IPS-NIHi7 (cell line): ENCODE measurements around the gene LAMA1.

ENCODE experiments used
- DNase-seq: peaks from one replicate; pipeline ENCODE4 v3.0.0; 2012; ENCODE audit warnings: mixed read lengths; ENCODE audit errors: extremely low spot score

Gene LAMA1

DNA sequence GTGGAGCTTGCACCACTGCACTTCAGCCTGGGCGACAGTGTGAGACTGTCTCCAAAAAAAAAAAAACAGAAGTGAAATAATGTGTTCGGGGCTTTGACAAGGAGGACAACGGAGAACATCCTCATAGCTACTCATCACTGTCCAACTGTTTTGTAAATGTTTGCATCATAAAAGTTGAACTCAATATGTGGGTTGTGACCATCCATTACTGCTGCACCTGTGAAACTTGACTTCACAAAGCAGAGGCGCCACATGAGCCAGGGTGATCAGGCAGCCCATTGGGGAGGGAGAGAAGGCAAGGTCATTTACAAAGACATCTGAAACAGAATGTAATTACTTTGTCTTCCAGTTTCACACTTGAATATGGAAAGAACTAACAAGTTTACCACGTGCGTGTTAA lies 61.6 kb downstream of the LAMA1 start:
- DNase-seq = no peak

DNA sequence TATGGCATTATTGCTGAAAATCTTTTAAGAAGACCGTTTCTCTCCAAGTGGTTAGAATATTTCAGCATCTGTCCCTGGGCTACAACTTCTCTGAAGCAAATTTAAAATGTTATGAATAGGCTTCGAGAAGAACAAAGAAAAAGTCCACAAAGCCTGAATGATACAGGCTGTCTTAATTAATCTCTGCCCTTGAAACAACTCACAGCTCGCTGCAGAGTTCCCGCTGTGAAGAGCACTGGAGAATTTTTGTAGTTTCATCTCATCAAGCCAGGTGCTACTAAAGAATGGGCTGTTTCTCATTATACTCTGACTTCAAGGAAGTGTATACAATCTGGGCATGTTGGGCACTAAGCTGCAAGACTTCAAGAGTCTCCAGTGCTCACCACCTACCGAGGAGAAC lies 67.6 kb downstream of the LAMA1 start:
- DNase-seq = no peak

DNA sequence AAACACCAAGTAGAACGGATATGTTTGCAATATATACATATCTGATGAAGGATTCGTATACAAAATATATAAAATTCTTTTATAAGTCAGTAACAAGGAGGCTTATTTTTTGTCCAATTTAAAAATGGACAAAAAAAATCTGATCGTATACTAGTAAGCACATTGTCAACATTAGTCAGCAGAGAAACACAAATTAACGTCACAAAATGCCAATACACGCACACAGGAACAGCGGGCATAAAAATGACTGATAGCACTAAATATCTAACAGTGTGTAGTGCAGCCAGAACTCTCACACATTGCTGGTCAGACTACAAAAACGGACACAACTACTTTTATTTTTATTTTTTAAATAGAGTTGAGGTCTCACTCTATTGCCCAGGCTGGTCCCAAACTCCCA lies 69.5 kb downstream of the LAMA1 start:
- no peak for DNase-seq

DNA sequence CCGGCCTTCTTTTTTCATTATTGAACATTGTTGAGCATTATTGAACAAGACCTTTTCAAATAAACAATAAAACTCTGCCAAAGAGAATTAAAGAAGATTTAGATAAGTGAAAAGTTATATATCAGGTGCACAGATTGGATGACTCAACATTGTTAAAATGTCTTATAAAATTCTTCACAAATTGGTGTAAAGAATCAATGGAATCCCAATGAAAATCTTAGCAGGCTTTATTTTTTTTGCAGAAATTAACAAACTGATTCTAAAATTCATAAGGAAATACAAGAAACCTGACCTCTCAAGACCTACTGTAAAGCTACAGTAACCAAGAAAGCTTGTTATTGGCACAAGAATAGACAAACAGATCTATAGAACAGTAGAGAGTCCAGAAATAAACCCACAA lies 70.3 kb downstream of the LAMA1 start:
- DNase-seq = no peak

DNA sequence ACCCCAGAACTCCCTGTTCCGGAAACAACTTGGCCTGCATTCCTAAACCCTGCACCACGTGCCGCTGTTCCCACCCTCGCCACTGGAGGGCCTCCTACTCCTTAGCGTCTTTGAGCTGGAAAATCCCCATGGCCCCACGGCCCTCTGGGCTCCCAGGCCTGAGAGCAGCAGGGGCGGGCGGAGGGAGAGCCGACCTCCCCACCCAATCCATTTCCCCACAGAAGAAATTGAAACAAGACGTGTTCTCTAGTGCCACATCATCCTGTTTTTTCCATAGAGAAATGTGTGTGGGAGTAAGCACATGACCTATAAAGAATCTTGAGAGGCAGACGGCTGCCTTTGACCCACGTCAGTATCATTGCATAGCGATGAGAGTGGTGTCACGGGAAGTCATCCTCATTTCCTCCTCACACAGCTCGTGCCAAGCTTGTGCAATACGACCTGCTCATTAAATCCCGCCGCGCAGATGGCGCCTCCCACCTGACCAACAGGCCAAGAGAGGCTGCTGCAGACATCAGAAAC lies 79.2 kb downstream of the LAMA1 start:
- DNase-seq = peak; percentile 78

DNA sequence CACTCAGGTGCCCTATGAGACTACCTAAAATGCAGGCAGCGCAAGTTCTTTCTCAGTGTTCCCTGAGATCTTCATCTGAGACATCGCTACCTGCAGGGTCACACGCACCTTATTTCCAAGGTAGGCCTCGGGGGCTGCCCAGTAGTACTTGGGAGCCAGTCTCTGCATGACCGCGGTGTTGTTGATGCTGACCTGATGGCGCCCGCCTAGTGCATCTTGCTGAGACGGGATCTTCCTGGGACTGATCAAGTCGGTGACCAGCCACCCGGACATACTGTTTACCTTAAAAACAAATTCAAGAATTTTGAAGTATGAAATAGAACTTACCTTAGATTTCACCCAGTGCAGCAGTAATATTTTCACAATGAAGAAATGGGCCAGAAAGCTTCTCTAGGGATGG lies 80.1 kb downstream of the LAMA1 start:
- no peak for DNase-seq

DNA sequence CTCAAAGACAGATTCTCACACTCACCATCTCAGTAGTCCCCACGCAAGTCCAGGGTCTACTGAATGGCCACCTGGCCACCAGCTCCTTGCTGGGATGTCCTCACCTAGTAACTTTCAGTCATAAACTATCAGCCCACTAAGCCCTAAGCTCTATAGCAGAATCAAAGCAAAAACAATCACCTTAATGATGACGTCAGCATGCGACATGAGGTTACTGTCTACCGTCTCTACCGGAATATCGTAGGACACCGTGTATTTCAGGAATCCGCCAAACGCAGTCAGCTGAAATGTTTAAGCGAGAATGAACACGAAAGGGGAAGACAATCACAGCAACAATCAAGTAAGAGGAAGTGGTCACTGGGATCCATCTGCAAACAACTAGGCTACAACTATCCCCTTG lies 81.8 kb downstream of the LAMA1 start:
- no peak for DNase-seq

DNA sequence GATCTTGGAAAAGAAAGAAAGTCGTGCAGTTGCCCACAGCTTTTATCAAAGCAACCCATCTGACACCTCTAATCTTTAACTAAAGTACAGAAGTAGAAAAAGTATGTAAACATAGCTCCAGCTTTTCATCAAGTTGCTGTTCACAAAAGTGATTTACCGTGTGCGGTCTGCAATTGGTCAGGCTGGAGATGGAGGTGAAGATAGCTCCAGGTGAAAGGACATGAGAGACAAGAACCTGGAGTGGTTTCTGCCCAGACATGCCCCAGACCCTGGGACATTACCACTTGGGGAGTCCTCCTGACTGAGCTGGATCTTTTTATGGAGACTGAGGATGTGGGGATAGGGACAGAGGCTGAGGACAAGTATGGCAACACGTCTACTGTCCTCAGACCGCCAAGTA lies 82.7 kb downstream of the LAMA1 start:
- DNase-seq = no peak

DNA sequence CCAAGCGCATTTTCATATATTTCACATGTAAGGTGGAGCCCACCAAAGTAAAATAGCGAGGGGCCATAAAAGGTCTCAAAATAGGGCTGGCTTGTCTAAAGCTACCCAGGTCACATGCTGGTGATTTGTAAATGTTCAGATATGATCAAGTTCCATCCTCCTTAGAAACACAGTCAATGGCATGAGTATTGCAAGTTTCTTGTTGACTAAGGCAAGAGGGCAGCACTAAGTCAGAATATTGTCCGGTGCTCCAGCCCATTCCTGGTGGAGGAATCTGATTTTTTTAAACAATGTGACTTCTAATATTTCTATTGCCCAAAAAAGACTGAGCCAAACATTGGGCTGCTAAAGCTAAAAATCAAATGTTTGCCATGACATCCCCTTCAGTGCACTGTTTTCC lies 85.1 kb downstream of the LAMA1 start:
- no peak for DNase-seq

DNA sequence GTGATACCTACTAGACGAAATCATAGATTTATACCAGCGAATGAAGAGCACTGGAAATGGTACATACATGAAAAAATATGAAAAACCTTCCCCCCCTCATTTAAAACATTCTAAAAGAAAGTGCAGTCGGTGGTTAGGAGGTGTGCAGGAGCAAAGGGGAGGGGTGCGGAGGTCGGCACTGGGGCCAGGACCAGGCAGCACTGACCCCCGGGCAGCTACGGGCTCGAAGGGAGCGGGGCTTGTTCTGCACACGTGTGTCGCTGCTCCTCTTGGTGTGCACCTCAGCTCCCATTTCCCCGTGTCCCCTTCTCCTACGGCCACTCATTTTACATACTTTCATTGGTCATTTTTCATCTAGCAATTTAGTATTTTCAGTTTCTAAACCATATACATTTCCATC lies 89.0 kb downstream of the LAMA1 start:
- DNase-seq = no peak

DNA sequence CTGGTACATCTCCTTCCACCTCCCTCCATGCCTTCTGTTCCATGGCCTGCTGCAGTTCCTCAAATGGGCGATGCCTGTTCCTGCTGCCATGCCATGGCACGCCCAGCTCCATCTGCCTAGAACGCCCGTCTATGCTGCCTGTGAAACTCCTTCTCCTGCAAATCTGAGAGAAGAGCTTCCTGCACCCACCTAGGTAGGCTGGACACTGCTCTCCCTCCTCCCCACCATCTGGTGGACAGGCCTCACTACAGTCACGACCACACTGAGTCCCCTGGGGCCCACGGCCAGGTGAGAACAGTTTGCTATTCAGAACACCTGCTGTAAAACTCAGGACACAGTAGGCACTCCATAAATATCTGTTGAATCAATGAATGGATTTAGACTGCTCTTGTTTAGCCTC lies 92.4 kb downstream of the LAMA1 start:
- no peak for DNase-seq

DNA sequence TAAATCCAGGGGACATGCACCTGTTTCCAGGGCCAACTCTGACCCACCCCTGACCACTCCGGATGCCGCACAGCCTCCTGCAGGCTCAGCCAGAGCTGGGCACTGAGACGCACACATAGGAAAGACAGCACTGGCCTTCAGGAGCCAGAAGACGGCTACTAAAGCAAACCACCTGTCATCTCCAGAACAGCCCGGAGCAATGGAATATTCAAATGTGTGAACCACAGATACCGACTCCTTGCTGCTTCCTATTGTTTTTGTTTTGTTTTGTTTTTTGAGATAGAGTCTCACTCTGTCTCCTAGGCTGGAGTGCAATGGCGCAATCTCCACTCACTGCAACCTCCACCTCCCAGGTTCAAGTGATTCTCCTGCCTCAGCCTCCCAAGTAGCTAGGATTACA lies 94.0 kb downstream of the LAMA1 start:
- no peak for DNase-seq

DNA sequence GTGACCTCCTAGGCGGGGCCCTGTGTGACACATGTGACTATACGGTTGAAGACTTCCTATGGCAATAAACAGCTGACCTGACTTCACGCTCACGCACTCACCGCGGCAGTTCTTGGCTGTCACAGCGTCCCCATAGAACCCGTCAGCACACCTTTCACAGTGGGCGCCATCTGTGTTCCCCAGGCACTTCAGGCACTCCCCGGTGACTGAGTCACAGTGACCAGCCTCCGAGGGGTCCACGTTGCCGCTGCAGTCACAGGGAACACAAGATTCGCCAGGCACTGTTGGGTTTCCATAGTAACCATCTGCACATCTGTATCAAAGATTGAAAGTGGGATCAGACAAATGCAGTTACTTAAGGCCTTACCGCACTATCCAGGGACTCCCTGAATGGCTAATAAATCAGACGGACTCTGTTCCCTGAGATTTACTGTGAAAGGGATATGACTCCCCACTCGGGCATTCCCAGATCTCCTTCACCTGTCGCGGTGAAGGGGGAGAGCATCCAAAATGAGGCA lies 94.5 kb downstream of the LAMA1 start:
- no peak for DNase-seq

DNA sequence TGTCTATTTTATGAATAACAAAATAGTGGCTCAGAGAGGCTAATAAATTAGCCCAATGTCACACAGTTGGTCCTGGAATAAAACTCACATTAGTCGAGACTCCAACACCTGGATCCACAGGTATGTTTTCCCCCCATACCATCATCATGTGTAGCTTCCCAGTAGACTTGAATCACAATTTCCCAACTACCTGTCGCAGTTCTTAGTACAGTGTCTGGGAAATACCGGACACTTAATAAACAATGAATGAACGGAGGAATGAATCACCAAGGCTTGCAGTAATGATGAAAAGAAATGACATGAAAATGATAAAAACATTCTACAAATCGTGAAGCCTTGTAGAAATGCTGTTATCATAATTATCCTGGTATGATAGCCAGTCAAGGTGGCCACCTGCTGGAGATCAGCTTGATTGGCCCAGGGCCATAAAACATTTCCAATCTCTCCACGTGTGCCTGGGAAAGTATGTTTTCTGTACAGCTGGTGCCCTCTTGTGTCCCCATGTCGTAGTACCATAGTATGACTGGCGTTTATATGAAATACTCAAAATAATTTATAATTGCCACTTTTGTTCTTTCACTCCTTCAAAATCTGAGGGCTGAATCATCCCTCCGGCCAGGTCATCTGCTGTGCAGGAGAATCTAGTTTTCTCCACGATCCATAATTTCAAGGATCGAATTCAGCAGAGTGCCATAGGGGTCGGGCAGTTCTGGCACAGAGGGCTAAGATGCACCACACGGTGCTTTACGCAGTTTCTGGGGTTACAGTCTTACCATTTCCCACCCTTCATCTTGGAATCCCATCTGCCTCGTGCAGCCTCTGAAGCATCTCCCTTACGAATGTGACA lies 95.4 kb downstream of the LAMA1 start:
- DNase-seq = peak; percentile 31

DNA sequence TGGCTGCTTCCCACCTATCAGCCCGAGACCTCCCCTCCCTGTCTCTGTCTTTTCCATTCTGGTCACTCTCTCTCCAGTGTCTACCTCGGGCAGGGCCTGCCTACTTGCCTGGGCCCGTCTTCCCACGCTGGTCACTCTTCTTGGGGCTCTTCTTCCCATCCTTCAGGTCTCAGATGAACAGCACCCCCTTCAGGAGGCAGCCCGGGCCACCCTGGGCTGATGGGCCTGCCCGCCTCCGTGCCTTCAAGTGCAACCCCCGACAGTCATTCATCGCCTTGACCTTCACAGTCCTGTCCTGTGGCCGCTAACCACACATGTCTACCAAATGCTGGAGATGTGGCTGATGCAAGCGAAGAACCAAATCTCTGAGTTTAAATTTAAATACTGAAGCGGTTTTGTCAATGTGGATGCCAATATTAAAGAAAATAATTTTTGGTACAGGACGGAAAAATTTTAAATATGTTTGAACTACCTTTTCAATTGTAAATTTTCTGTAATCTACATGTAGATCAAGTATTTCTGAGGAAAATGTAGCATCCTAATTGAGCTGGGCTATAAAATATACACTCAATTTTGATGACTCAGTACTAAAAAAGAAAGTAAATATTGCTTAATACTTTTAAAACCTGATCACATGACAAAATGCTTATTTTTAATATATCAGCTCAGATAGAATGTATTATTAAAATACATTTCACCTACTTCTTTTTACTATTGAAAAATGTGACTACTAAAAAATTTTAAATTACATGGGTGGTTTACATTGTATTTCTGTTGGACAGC lies 96.4 kb downstream of the LAMA1 start:
- peak; percentile 51 for DNase-seq

DNA sequence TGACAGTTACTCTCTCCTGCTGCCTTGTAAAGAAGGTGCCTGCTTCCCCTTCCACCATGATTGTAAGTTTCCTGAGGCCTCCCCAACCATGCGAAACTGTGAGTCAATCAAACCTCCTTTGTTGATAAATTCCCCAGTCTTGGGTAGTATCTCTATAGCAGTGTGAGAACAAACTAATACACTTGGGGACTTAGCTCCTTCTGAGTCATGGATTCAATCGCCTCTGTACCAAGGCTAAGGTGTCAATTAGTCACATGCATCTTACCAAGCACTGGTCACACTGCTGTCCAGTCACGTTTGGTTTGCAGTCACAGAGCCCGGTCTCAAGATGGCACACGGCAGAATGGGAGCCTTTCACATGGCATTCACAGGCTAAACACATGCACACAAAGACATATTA lies 100.6 kb downstream of the LAMA1 start:
- no peak for DNase-seq

DNA sequence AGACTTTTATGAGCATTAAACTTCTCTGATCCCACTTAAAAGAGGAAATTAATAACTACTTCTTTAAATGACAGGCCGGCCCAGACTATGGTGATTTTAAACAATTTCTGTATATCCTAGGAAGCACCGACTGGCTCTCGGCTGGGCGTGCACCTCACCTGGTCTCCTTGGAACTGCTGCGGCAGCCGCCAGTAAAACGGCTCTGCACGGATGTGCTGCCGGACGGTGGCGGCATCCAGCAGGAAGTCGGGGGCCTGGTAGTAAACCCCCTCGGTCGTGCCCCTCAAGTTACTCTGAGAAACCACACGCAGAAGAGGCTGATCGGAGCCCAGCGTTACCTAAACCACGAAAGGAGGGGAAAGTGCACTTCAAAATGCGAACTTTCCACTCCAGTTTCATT lies 106.5 kb downstream of the LAMA1 start:
- DNase-seq = no peak

DNA sequence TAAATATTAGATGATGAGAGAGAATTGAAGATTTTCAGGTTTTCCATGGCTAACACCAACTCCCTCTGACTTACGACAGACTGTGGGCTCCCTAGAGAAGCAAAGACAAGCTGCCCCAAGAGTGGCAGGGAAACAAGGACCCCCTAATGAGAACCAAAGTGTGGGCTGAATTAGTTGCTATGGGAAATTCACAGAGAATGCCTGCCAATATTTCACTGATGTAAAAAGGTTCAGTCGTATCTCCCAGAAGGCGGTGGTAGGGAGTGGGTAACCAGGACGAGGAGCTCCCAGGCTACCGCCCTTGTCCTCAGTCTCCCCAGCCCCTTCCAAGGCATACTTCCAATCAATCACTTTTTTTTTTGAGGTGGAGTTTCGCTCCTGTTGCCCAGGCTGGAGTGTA lies 113.6 kb downstream of the LAMA1 start:
- no peak for DNase-seq

DNA sequence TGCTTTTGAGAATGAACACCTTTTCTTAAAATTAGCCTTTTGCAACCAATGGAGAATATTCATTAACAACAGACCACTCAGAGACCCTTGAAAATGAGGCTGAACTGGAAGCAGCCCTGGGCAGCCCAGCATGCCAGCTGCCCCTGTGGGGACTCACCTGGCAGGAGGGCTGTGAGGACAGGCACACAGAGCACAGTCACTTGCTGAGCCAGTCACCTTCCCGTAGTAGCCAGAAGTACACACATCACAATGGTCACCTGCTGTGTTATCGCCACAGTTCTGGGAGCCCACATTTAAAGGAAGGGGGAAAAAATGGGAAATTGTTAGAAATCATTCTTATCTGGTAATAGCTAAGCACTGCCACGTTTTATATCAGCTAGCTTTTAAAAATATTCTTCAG lies 115.5 kb downstream of the LAMA1 start:
- peak; percentile 43 for DNase-seq

DNA sequence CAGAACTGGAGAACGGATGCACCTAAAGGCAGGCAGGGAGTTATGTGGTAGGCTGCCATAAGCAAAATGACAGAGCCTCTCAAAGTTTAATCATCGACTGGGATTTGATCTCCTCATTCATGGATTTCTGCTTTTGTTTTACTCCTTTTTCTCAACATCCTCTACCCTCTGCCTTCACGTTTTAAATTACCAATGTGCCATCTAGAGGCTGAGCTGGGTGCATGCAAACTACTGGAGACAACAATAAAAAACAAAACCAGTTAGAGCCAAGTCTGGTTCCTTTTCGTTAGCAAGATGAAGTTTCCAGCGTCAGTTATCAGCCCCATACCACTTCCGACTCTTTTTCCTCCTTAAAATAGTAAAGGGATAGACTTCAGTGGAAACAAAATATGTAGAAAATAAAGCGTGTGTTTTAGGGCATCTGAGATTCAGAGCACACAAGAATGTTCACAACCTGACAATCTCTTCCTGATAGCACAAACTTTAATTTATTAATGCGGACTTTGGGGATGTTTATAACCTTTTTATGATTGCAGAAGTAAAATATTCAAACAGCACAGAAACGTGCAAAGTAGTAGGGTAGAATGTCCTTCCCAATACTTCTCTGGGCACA lies 117.0 kb downstream of the LAMA1 start:
- DNase-seq = peak; percentile 36

DNA sequence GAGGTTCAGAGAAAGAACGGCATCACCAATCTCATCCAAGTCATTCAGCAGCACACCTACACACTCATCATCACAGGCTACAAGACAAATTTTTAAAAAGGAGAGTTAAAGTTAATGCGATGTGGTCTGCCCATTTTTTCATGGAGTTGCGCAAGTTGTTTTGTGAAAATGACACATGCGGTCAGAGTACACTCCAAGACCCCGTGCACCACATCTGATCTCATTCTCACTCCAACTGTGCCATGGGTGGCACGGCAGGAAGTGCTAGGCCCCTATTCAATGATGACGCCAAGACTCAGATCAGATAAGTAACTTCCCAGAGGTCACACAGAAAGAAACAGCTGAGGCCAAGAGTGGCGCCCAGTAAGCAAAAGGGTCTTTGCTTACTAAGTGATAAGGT lies 119.8 kb downstream of the LAMA1 start:
- no peak for DNase-seq

DNA sequence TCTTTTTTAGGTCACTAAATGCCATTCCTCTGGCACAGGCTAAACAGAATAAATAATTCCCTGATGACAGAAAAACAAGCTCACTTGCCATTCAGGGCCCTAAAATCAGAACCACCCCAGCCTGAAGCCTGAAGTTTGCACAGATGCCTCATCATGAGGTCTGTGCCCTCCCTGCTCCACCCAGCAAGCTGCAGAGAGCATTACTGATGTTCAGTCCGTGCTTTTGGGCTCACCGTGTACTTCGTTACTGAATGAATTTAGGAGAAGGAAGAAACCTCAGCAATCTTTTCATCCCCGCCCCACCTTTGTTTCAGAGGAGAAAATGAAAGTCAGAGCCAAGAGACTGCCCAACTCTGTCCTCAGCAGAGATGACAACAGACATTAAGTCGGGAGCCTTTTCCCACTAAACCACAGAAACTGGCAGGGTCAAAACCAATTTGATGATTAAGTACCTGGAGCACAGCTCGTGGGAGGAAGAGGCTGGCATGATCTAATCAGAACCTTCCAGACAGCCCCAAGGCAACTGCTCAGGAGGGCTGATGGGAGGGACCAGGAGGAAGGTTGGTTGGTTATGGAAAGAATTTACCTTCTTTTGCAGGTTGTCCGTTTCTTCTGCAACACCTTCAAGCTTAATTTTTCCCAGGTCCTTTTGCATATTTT lies 122.7 kb downstream of the LAMA1 start:
- DNase-seq = no peak
